B cell (primary cell): ENCODE measurements around the gene MYORG. TPM values are rescaled to one million over a fixed set of nuclear protein-coding genes. Genes with fewer than 3 reads are reported as not detected.

Experiments
- ATAC-seq: fragments of 200-7000 bp; cut with Tn5 transposase; one replicate; pipeline ENCODE4 v1.10.0; 2021; ENCODE audit warnings: low read depth, mild to moderate bottlenecking, moderate number of reproducible peaks, moderate library complexity
- CTCF ChIA-PET: fragments of 350-600 bp; sonication (Branson Sonifier 250); formaldehyde crosslinking; loops from one replicate; lab custom pipeline; 2021; ENCODE audit warnings: antibody characterized with exemption, inconsistent platforms; lab: Charles Lee
- POLR2A ChIA-PET: fragments of 350-600 bp; sonication (Branson Sonifier 250); formaldehyde crosslinking; loops from one replicate; lab custom pipeline; 2021; ENCODE audit warnings: antibody characterized with exemption; lab: Charles Lee
- DNase-seq: peaks from one replicate; pipeline ENCODE4 v3.0.0; 2013
- H2AFZ ChIP-seq: 2 replicates; pipeline ENCODE4 v1.6.1; 2012; ENCODE audit warnings: mild to moderate bottlenecking, low read depth, low read length; ENCODE audit not compliant: insufficient read depth, poor library complexity, severe bottlenecking
- H3K27ac ChIP-seq, 2 donors: 1 replicate in 1 of 2; 2 replicates in 1 of 2; pipeline ENCODE4 v1.5.1; 2012 to 2013; ENCODE audit warnings: low read length in 2 of 2, mild to moderate bottlenecking in 2 of 2, moderate library complexity in 1 of 2
- H3K27me3 ChIP-seq, 4 experiments: fragments of 200-600 bp in 1 of 4; sonication (generic) in 1 of 4; replicated peaks in 1 of 4; 1 replicate in 2 of 4; 2 replicates in 2 of 4; pipeline versions ENCODE4 v1.6.1 to v1.7.0; 2013 to 2016; ENCODE audit warnings: low read length in 3 of 4, mild to moderate bottlenecking in 2 of 4, mixed read lengths in 1 of 4, moderate library complexity in 1 of 4; ENCODE audit not compliant: insufficient read depth in 4 of 4, control insufficient read depth in 3 of 4; ENCODE audit errors: control extremely low read depth in 1 of 4
- H3K36me3 ChIP-seq, 2 experiments: replicated peaks in 1 of 2; 1 replicate in 1 of 2; 2 replicates in 1 of 2; pipeline versions ENCODE4 v1.6.1 to v1.7.1; 2013; ENCODE audit warnings: low read length in 1 of 2; ENCODE audit not compliant: insufficient read depth in 2 of 2, control insufficient read depth in 1 of 2; ENCODE audit errors: control extremely low read depth in 1 of 2, extremely low read depth in 1 of 2
- H3K4me1 ChIP-seq, 2 donors: fragments of 200-600 bp in 1 of 2; sonication (generic) in 1 of 2; 1 replicate in 1 of 2; 2 replicates in 1 of 2; pipeline versions ENCODE4 v1.5.1 to v1.6.1; 2013 to 2017; ENCODE audit warnings: low read length in 2 of 2; ENCODE audit not compliant: control insufficient read depth in 2 of 2, insufficient read depth in 2 of 2
- H3K4me2 ChIP-seq: replicated peaks from 2 replicates; pipeline ENCODE3; 2012; ENCODE audit warnings: mild to moderate bottlenecking, low read depth, low read length; ENCODE audit not compliant: poor library complexity, severe bottlenecking
- H3K4me3 ChIP-seq, 5 experiments: fragments of 200-600 bp in 1 of 5; sonication (generic) in 1 of 5; 1 replicate in 3 of 5; 2 replicates in 2 of 5; pipeline versions ENCODE4 v1.5.1 to v1.7.0; 2011 to 2016; ENCODE audit warnings: low read length in 4 of 5, mild to moderate bottlenecking in 4 of 5, low read depth in 2 of 5, control low read depth in 1 of 5, moderate library complexity in 1 of 5; ENCODE audit not compliant: insufficient read depth in 1 of 5; ENCODE audit errors: control extremely low read depth in 1 of 5, extremely low read depth in 1 of 5
- H3K79me2 ChIP-seq: fragments of 200-600 bp; sonication (generic); one replicate; pipeline ENCODE4 v1.6.0; 2016; ENCODE audit warnings: low read length; ENCODE audit not compliant: control insufficient read depth, insufficient read depth
- H3K9ac ChIP-seq: fragments of 200-600 bp; sonication (generic); 2 replicates; pipeline ENCODE4 v1.6.1; 2017; ENCODE audit warnings: mild to moderate bottlenecking, low read length, moderate library complexity
- H3K9me3 ChIP-seq, 3 donors: one replicate each; pipeline versions ENCODE4 v1.6.1 to v1.7.1; 2013; ENCODE audit warnings: low read length in 2 of 3; ENCODE audit not compliant: control insufficient read depth in 2 of 3, insufficient read depth in 1 of 3; ENCODE audit errors: control extremely low read depth in 1 of 3
- H4K20me1 ChIP-seq: 2 replicates; pipeline ENCODE4 v1.6.0; 2012; ENCODE audit warnings: mild to moderate bottlenecking, low read length; ENCODE audit not compliant: insufficient read depth, control insufficient read depth, poor library complexity, severe bottlenecking
- H3K27ac Mint-ChIP-seq: one replicate; pipeline ENCODE4 v1.8.0; 2021; ENCODE audit warnings: mixed read lengths
- H3K27me3 Mint-ChIP-seq: one replicate; pipeline ENCODE4 v1.8.0; 2021; ENCODE audit warnings: mixed read lengths
- H3K4me1 Mint-ChIP-seq: one replicate; pipeline ENCODE4 v1.8.0; 2021; ENCODE audit warnings: mixed read lengths
- H3K4me3 Mint-ChIP-seq: one replicate; pipeline ENCODE4 v1.8.0; 2021; ENCODE audit warnings: mixed read lengths
- H3K9me3 Mint-ChIP-seq: one replicate; pipeline ENCODE4 v1.8.0; 2022; ENCODE audit warnings: mixed read lengths; ENCODE audit not compliant: insufficient read depth
- CTCF ChIP-seq: fragments of 200-600 bp; IDR thresholded peaks from one replicate; pipeline ENCODE4 v1.8.0; 2022; ENCODE audit warnings: antibody characterized with exemption, mild to moderate bottlenecking
- EZH2 ChIP-seq: IDR thresholded peaks from 2 replicates; pipeline ENCODE4 v1.6.1; 2012; ENCODE audit warnings: borderline replicate concordance, low read depth, mild to moderate bottlenecking, moderate library complexity, low read length; ENCODE audit not compliant: insufficient read depth, poor library complexity, severe bottlenecking
- WGBS: methylation state at CpG from one replicate; pipeline ENCODE4 v1.1.5; 2013; ENCODE audit warnings: missing lambda C conversion rate; ENCODE audit not compliant: insufficient coverage; 5-methylcytosine and 5-hydroxymethylcytosine counted together
- intact Hi-C: fragments of 100-400 bp; cut with micrococcal nuclease; formaldehyde crosslinking; loops from one replicate; pipeline ENCODE4 v1.10.0; 2022
- polyA plus RNA-seq: library from polyadenylated mRNA; depleted of rRNA; stranded (reverse); fragments of >200 nt; gene quantifications from 2 replicates; pipeline ENCODE4 v1.2.3, GENCODE V29; 2012
- total RNA-seq, 2 donors: library from RNA; stranded (reverse); fragments of 120-200 nt in 1 of 2; gene quantifications; 1 replicate in 1 of 2; 2 replicates in 1 of 2; pipeline versions ENCODE4 v1.2.3 to v1.2.4, GENCODE V29; 2013 to 2022

MYORG gene
- total and polyA plus RNA-seq, 2 donors (not counting 1 experiment from before 2014, with no cell fraction given): 0.27 to 0.37 TPM

- Histone ChIP-seq H3K27ac (no peak overlapping the region), H3K79me2 (no peaks in the 10 kb centered on the region), H3K4me2 (no peak overlapping the region), H4K20me1 (no peaks in the 10 kb centered on the region), H3K9ac (no peak overlapping the region), H3K4me3 (no peak overlapping the region), H3K36me3 (peaks cover 0 to 6% of the 10 kb centered on the region in 2 experiments), H2AFZ (no peak overlapping the region), H3K27me3 (no peaks in the 10 kb centered on the region), H3K4me1 (no peaks in the 10 kb centered on the region), H3K9me3 (no peaks in the 10 kb centered on the region)
- TF ChIP-seq CTCF (no peak), EZH2 (no peak)
- DNase-seq (no peak), ATAC-seq (no peak)
- intact Hi-C loops: no loop called here
- H3K4me3 Mint-ChIP-seq: no peak overlapping the region
- CTCF ChIA-PET: no interaction called here
- no peaks in the 10 kb centered on the region for H3K9me3 Mint-ChIP-seq
- POLR2A ChIA-PET: no interaction called here
- H3K27me3 Mint-ChIP-seq: no peaks in the 10 kb centered on the region
- no peak overlapping the region for H3K27ac Mint-ChIP-seq
- no CpG with 5 or more reads among the region's 3 CpGs for WGBS
- H3K4me1 Mint-ChIP-seq: no peaks in the 10 kb centered on the region
These were observed 27.4 kb downstream of the MYORG start for GRCh38 chr9:34349324-34349723.

GRCh38 chr9:34347800-34348158, 28.9 kb downstream of the MYORG start:
- H2AFZ ChIP-seq: no peak overlapping the region
- H3K36me3 ChIP-seq: peaks cover 0 to 14% of the 10 kb centered on the region in 2 experiments
- no peaks in the 10 kb centered on the region for H3K4me1 Mint-ChIP-seq
- DNase-seq (no peak), ATAC-seq (no peak)
- no peaks in the 10 kb centered on the region for H3K9me3 ChIP-seq
- TF ChIP-seq CTCF: no peak
- TF ChIP-seq EZH2: no peak
- H3K9me3 Mint-ChIP-seq: no peaks in the 10 kb centered on the region
- H3K27ac ChIP-seq: no peak overlapping the region
- H3K27me3 Mint-ChIP-seq: no peaks in the 10 kb centered on the region
- no peaks in the 10 kb centered on the region for H3K4me1 ChIP-seq
- H3K27me3 ChIP-seq: no peaks in the 10 kb centered on the region
- H3K4me2 ChIP-seq: no peak overlapping the region
- ChIA-PET POLR2A (no interaction called here), CTCF (no interaction called here)
- no peaks in the 10 kb centered on the region for H3K79me2 ChIP-seq
- no peak overlapping the region for H3K4me3 Mint-ChIP-seq
- no peak overlapping the region for H3K4me3 ChIP-seq
- no peak overlapping the region for H3K27ac Mint-ChIP-seq
- H4K20me1 ChIP-seq: no peaks in the 10 kb centered on the region
- no peak overlapping the region for H3K9ac ChIP-seq
- intact Hi-C loops: no loop called here
